GM12875 (cell line): ENCODE data around the gene C1orf94.

Source experiments
- H3K4me3 ChIP-seq: one replicate; pipeline ENCODE4 v1.5.1; 2011; ENCODE audit warnings: low read depth, low read length, control low read depth
- CTCF ChIP-seq: IDR thresholded peaks from 2 replicates; pipeline ENCODE4 v1.5.1; 2011; ENCODE audit warnings: low read depth, mild to moderate bottlenecking, control low read depth, inconsistent platforms, low read length, moderate library complexity, borderline replicate concordance; ENCODE audit not compliant: insufficient read depth

The C1orf94 gene

GRCh38 chr1:34262023-34262853 lies 85.5 kb downstream of the C1orf94 start:
- H3K4me3 ChIP-seq: no peak overlapping the region
- no peak for TF ChIP-seq CTCF

DNA sequence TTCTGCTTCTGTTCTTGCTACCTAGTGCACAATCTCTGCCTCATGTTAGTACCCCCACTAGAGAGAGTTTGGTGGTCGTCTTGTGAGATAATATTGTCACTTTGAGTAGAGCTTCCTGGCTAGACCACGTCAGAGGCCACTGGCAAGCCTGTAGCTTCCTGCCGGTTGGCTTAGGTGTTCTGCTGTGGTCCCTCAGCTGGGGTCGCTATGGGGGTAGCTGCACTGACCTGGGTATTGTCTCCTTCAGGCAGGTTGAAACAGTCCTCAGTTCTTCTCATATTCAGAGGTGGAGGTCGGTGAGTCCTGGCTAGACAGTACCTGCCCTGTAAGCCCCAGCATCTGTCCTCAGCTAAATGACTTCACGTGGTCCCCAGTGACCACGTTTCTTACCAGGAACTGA lies 86.2 kb downstream of the C1orf94 start:
- H3K4me3 ChIP-seq: no peak overlapping the region
- no peak for TF ChIP-seq CTCF

DNA sequence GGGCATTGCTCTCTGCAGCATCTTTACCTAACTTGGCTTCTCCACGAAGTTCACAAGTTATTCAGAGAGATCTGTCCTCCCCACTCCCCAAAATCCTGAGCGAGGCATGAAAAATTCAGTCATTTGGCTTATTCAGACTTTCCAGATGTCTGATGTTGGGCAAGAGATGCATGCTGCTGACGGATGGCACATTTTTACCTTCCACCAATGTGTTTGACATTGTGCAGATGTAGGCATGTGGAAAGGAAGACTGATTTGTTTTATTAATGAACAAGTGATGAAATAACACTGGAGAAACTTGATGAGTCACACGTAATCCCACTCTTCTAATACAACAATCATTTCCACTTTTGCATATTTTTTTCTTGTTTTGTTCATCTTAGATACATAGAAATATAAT lies 86.7 kb downstream of the C1orf94 start:
- no peak overlapping the region for H3K4me3 ChIP-seq
- TF ChIP-seq CTCF: no peak

DNA sequence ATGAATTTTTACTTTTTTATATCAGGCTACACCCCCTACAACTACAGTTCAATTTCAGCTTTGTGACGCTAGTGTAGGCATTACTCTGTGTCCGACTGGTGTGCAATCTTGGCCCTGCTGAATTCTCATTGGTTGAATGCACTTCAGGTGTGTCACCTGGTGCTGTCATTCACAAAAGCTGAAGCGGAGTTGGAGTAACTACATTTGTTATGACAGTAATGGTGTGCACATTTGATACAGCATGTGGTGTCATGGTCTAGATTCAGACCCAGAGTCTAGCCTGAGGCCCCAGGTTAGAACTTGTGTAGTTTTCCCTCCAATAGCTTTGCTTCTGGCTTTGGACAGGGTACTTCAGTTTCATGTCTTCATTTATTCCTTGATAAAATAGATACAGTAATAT lies 88.7 kb downstream of the C1orf94 start:
- TF ChIP-seq CTCF: no peak
- H3K4me3 ChIP-seq: no peak overlapping the region

- no peak for TF ChIP-seq CTCF
- H3K4me3 ChIP-seq: no peak overlapping the region
These were observed 89.6 kb downstream of the C1orf94 start for GRCh38 chr1:34266127-34266951.

GRCh38 chr1:34267326-34267725 lies 90.6 kb downstream of the C1orf94 start:
- no peak overlapping the region for H3K4me3 ChIP-seq
- no peak for TF ChIP-seq CTCF

GRCh38 chr1:34268311-34268954 lies 91.7 kb downstream of the C1orf94 start:
- no peak overlapping the region for H3K4me3 ChIP-seq
- TF ChIP-seq CTCF: no peak
